GM23248 (cell line): ENCODE results near the gene PACSIN3.

Experiments
- EZH2 ChIP-seq: fragments of 200-600 bp; sonication (generic); IDR thresholded peaks from 2 replicates; pipeline ENCODE4 v1.6.1; 2018; ENCODE audit warnings: antibody characterized with exemption, mild to moderate bottlenecking; ENCODE audit not compliant: insufficient read depth, poor library complexity, severe bottlenecking
- EZH2phosphoT487 ChIP-seq: fragments of 200-600 bp; sonication (generic); IDR thresholded peaks from 2 replicates; pipeline ENCODE4 v1.6.1; 2018; ENCODE audit warnings: antibody characterized with exemption, moderate library complexity, mild to moderate bottlenecking, low read depth; ENCODE audit not compliant: insufficient read depth

GRCh38 chr11:47155879-47156278, 30.4 kb downstream of the PACSIN3 start:
- TF ChIP-seq EZH2phosphoT487 (no peak), EZH2 (no peak)
